ENCODE measurements around the gene RAMACL.

RAMACL gene

GRCh38 chr6:166560222-166560621 lies 26.3 kb downstream of the RAMACL start:
- Histone ChIP-seq H3K27ac (ENCODE audit: low read depth, low read length) (no peak overlapping the region), H3K27me3 (ENCODE audit: control insufficient read depth, insufficient read depth, low read length) (no peaks in the 10 kb centered on the region), H3K4me3 (ENCODE audit: low read depth, low read length) (no peak overlapping the region), H3K4me1 (ENCODE audit: control insufficient read depth, insufficient read depth, low read length) (no peaks in the 10 kb centered on the region), H3K9me3 (ENCODE audit: control insufficient read depth, insufficient read depth, low read length) (no peaks in the 10 kb centered on the region), H3K36me3 (ENCODE audit: control insufficient read depth, insufficient read depth, low read length) (no peaks in the 10 kb centered on the region), H3K9ac (ENCODE audit: low read depth, low read length) (no peak overlapping the region)

GRCh38 chr6:166559662-166560061 lies 26.8 kb downstream of the RAMACL start:
- no peaks in the 10 kb centered on the region for H3K27me3 ChIP-seq (ENCODE audit: control insufficient read depth, insufficient read depth, low read length)
- H3K27ac ChIP-seq (ENCODE audit: low read depth, low read length) = no peak overlapping the region
- H3K9me3 ChIP-seq (ENCODE audit: control insufficient read depth, insufficient read depth, low read length) = no peaks in the 10 kb centered on the region
- H3K36me3 ChIP-seq (ENCODE audit: control insufficient read depth, insufficient read depth, low read length) = no peaks in the 10 kb centered on the region
- H3K4me3 ChIP-seq (ENCODE audit: low read depth, low read length) = no peak overlapping the region
- H3K9ac ChIP-seq (ENCODE audit: low read depth, low read length) = no peak overlapping the region
- H3K4me1 ChIP-seq (ENCODE audit: control insufficient read depth, insufficient read depth, low read length) = no peaks in the 10 kb centered on the region

GRCh38 chr6:166559211-166559610 lies 27.3 kb downstream of the RAMACL start:
- Histone ChIP-seq H3K4me1 (ENCODE audit: control insufficient read depth, insufficient read depth, low read length) (no peaks in the 10 kb centered on the region), H3K27ac (ENCODE audit: low read depth, low read length) (no peak overlapping the region), H3K4me3 (ENCODE audit: low read depth, low read length) (no peak overlapping the region), H3K36me3 (ENCODE audit: control insufficient read depth, insufficient read depth, low read length) (no peaks in the 10 kb centered on the region), H3K27me3 (ENCODE audit: control insufficient read depth, insufficient read depth, low read length) (no peaks in the 10 kb centered on the region), H3K9me3 (ENCODE audit: control insufficient read depth, insufficient read depth, low read length) (no peaks in the 10 kb centered on the region), H3K9ac (ENCODE audit: low read depth, low read length) (no peak overlapping the region)

GRCh38 chr6:166558156-166559005 lies 28.1 kb downstream of the RAMACL start:
- no peak overlapping the region for H3K27ac ChIP-seq (ENCODE audit: low read depth, low read length)
- H3K9ac ChIP-seq (ENCODE audit: low read depth, low read length) = no peak overlapping the region
- no peaks in the 10 kb centered on the region for H3K27me3 ChIP-seq (ENCODE audit: control insufficient read depth, insufficient read depth, low read length)
- H3K4me1 ChIP-seq (ENCODE audit: control insufficient read depth, insufficient read depth, low read length) = no peaks in the 10 kb centered on the region
- H3K36me3 ChIP-seq (ENCODE audit: control insufficient read depth, insufficient read depth, low read length) = no peaks in the 10 kb centered on the region
- no peak overlapping the region for H3K4me3 ChIP-seq (ENCODE audit: low read depth, low read length)
- no peaks in the 10 kb centered on the region for H3K9me3 ChIP-seq (ENCODE audit: control insufficient read depth, insufficient read depth, low read length)

GRCh38 chr6:166556863-166557322 lies 29.6 kb downstream of the RAMACL start:
- peaks cover 4% of the 10 kb centered on the region for H3K4me1 ChIP-seq (ENCODE audit: control insufficient read depth, insufficient read depth, low read length)
- H3K9me3 ChIP-seq (ENCODE audit: control insufficient read depth, insufficient read depth, low read length) = no peaks in the 10 kb centered on the region
- H3K36me3 ChIP-seq (ENCODE audit: control insufficient read depth, insufficient read depth, low read length) = no peaks in the 10 kb centered on the region
- no peak overlapping the region for H3K4me3 ChIP-seq (ENCODE audit: low read depth, low read length)
- no peak overlapping the region for H3K9ac ChIP-seq (ENCODE audit: low read depth, low read length)
- no peak overlapping the region for H3K27ac ChIP-seq (ENCODE audit: low read depth, low read length)
- no peaks in the 10 kb centered on the region for H3K27me3 ChIP-seq (ENCODE audit: control insufficient read depth, insufficient read depth, low read length)

- peaks cover 9% of the 10 kb centered on the region for H3K4me1 ChIP-seq (ENCODE audit: control insufficient read depth, insufficient read depth, low read length)
- H3K27me3 ChIP-seq (ENCODE audit: control insufficient read depth, insufficient read depth, low read length) = no peaks in the 10 kb centered on the region
- H3K36me3 ChIP-seq (ENCODE audit: control insufficient read depth, insufficient read depth, low read length) = no peaks in the 10 kb centered on the region
- H3K4me3 ChIP-seq (ENCODE audit: low read depth, low read length) = no peak overlapping the region
- no peak overlapping the region for H3K27ac ChIP-seq (ENCODE audit: low read depth, low read length)
- H3K9me3 ChIP-seq (ENCODE audit: control insufficient read depth, insufficient read depth, low read length) = no peaks in the 10 kb centered on the region
- H3K9ac ChIP-seq (ENCODE audit: low read depth, low read length) = no peak overlapping the region
These were observed 30.1 kb downstream of the RAMACL start for GRCh38 chr6:166556336-166556735.

GRCh38 chr6:166555086-166555485 lies 31.4 kb downstream of the RAMACL start:
- Histone ChIP-seq H3K36me3 (ENCODE audit: control insufficient read depth, insufficient read depth, low read length) (no peaks in the 10 kb centered on the region), H3K4me3 (ENCODE audit: low read depth, low read length) (no peak overlapping the region), H3K9ac (ENCODE audit: low read depth, low read length) (no peak overlapping the region), H3K27ac (ENCODE audit: low read depth, low read length) (no peak overlapping the region), H3K9me3 (ENCODE audit: control insufficient read depth, insufficient read depth, low read length) (no peaks in the 10 kb centered on the region), H3K27me3 (ENCODE audit: control insufficient read depth, insufficient read depth, low read length) (no peaks in the 10 kb centered on the region), H3K4me1 (ENCODE audit: control insufficient read depth, insufficient read depth, low read length) (peaks cover 13% of the 10 kb centered on the region)

GRCh38 chr6:166554316-166554715 lies 32.2 kb downstream of the RAMACL start:
- H3K9ac ChIP-seq (ENCODE audit: low read depth, low read length) = no peak overlapping the region
- H3K4me1 ChIP-seq (ENCODE audit: control insufficient read depth, insufficient read depth, low read length) = peaks cover 13% of the 10 kb centered on the region
- no peaks in the 10 kb centered on the region for H3K36me3 ChIP-seq (ENCODE audit: control insufficient read depth, insufficient read depth, low read length)
- H3K27me3 ChIP-seq (ENCODE audit: control insufficient read depth, insufficient read depth, low read length) = no peaks in the 10 kb centered on the region
- no peak overlapping the region for H3K4me3 ChIP-seq (ENCODE audit: low read depth, low read length)
- no peak overlapping the region for H3K27ac ChIP-seq (ENCODE audit: low read depth, low read length)
- H3K9me3 ChIP-seq (ENCODE audit: control insufficient read depth, insufficient read depth, low read length) = no peaks in the 10 kb centered on the region

GRCh38 chr6:166553563-166554271 lies 32.8 kb downstream of the RAMACL start:
- Histone ChIP-seq H3K36me3 (ENCODE audit: control insufficient read depth, insufficient read depth, low read length) (no peaks in the 10 kb centered on the region), H3K4me3 (ENCODE audit: low read depth, low read length) (no peak overlapping the region), H3K4me1 (ENCODE audit: control insufficient read depth, insufficient read depth, low read length) (peaks cover 13% of the 10 kb centered on the region), H3K27me3 (ENCODE audit: control insufficient read depth, insufficient read depth, low read length) (no peaks in the 10 kb centered on the region), H3K27ac (ENCODE audit: low read depth, low read length) (no peak overlapping the region), H3K9me3 (ENCODE audit: control insufficient read depth, insufficient read depth, low read length) (no peaks in the 10 kb centered on the region), H3K9ac (ENCODE audit: low read depth, low read length) (no peak overlapping the region)

- no peak overlapping the region for H3K27ac ChIP-seq (ENCODE audit: low read depth, low read length)
- no peak overlapping the region for H3K9ac ChIP-seq (ENCODE audit: low read depth, low read length)
- no peaks in the 10 kb centered on the region for H3K9me3 ChIP-seq (ENCODE audit: control insufficient read depth, insufficient read depth, low read length)
These were observed 33.9 kb downstream of the RAMACL start for GRCh38 chr6:166552600-166552999.

More at GRCh38 chr6:166552600-166552999, 33.9 kb downstream of the RAMACL start:
- H3K4me1 ChIP-seq (ENCODE audit: control insufficient read depth, insufficient read depth, low read length) = peaks cover 13% of the 10 kb centered on the region
- H3K27me3 ChIP-seq (ENCODE audit: control insufficient read depth, insufficient read depth, low read length) = no peaks in the 10 kb centered on the region
- no peak overlapping the region for H3K4me3 ChIP-seq (ENCODE audit: low read depth, low read length)
- no peaks in the 10 kb centered on the region for H3K36me3 ChIP-seq (ENCODE audit: control insufficient read depth, insufficient read depth, low read length)

Measured in HUES48 (cell line).